Endodermal cell (in vitro differentiated cells): ENCODE results near the gene SEMA5A. TPM values are rescaled to one million over a fixed set of nuclear protein-coding genes. Genes with fewer than 3 reads are reported as not detected.

Experiments used
- DNase-seq: peaks from one replicate; pipeline ENCODE4 v3.0.0-alpha.2; 2017
- H3K27ac ChIP-seq: 2 replicates; pipeline ENCODE4 v1.5.1; 2013; ENCODE audit warnings: mild to moderate bottlenecking, low read depth, low read length, moderate library complexity
- H3K27me3 ChIP-seq: 2 replicates; pipeline ENCODE4 v1.6.1; 2013; ENCODE audit warnings: mild to moderate bottlenecking, low read length, moderate library complexity; ENCODE audit not compliant: insufficient read depth, control insufficient read depth, poor library complexity, severe bottlenecking
- H3K36me3 ChIP-seq: 2 replicates; pipeline ENCODE4 v1.7.0; 2013; ENCODE audit warnings: mild to moderate bottlenecking, low read length, moderate library complexity; ENCODE audit not compliant: control insufficient read depth, insufficient read depth
- H3K4me1 ChIP-seq: one replicate; pipeline ENCODE4 v1.7.0; 2013; ENCODE audit warnings: low read length; ENCODE audit not compliant: control insufficient read depth, insufficient read depth
- H3K4me3 ChIP-seq: 2 replicates; pipeline ENCODE4 v1.5.1; 2013; ENCODE audit warnings: mild to moderate bottlenecking, low read length, moderate library complexity
- H3K9ac ChIP-seq: 2 replicates; pipeline ENCODE4 v1.6.1; 2013; ENCODE audit warnings: mild to moderate bottlenecking, low read length, moderate library complexity; ENCODE audit not compliant: poor library complexity, severe bottlenecking; ENCODE audit errors: extremely low read depth
- H3K9me3 ChIP-seq: 2 replicates; pipeline ENCODE4 v1.6.1; 2013; ENCODE audit warnings: mild to moderate bottlenecking, low read length, moderate library complexity; ENCODE audit not compliant: control insufficient read depth
- H3K27ac Mint-ChIP-seq: 2 replicates; pipeline ENCODE4 v1.8.0; 2020; ENCODE audit warnings: mixed read lengths
- H3K27me3 Mint-ChIP-seq: 2 replicates; pipeline ENCODE4 v1.8.0; 2021; ENCODE audit warnings: mild to moderate bottlenecking, mixed read lengths; ENCODE audit not compliant: insufficient read depth
- H3K36me3 Mint-ChIP-seq: 2 replicates; pipeline ENCODE4 v1.8.0; 2020; ENCODE audit warnings: low read depth, mixed read lengths
- H3K4me1 Mint-ChIP-seq: 2 replicates; pipeline ENCODE4 v1.8.0; 2020; ENCODE audit warnings: mixed read lengths
- H3K4me3 Mint-ChIP-seq: 2 replicates; pipeline ENCODE4 v1.8.0; 2020; ENCODE audit warnings: mild to moderate bottlenecking, moderate library complexity, mixed read lengths
- H3K9me3 Mint-ChIP-seq: 2 replicates; pipeline ENCODE4 v1.8.0; 2020; ENCODE audit warnings: mild to moderate bottlenecking, mixed read lengths
- WGBS, 2 experiments: methylation state at CpG; one replicate each; pipeline versions ENCODE4 v1.1.5 to v1.1.7; 2013; ENCODE audit warnings: missing lambda C conversion rate in 2 of 2, mixed read lengths in 1 of 2; ENCODE audit not compliant: insufficient coverage in 1 of 2, insufficient read length in 1 of 2; 5-methylcytosine and 5-hydroxymethylcytosine counted together
- total RNA-seq, 2 donors: library from RNA; stranded (reverse); fragmentation: NEBNext Ultra II Directional in 1 of 2; extraction: Animal tissue kit (Norgen Biotek cat#: 25700) in 1 of 2; gene quantifications; 2 replicates in 1 of 2; 3 replicates in 1 of 2; pipeline ENCODE4 v1.2.1, GENCODE V29; 2021
- TF ChIP-seq, protein P1 (sequence below): fragments of 200-600 bp; sonication (generic); conservative IDR thresholded peaks from 2 replicates; pipeline ENCODE4 v1.5.0; 2021; ENCODE audit warnings: antibody characterized with exemption, mild to moderate bottlenecking

Gene SEMA5A
- total RNA-seq, 2 donors from 2014 or later: 46.8 to 77.8 TPM

DNA sequence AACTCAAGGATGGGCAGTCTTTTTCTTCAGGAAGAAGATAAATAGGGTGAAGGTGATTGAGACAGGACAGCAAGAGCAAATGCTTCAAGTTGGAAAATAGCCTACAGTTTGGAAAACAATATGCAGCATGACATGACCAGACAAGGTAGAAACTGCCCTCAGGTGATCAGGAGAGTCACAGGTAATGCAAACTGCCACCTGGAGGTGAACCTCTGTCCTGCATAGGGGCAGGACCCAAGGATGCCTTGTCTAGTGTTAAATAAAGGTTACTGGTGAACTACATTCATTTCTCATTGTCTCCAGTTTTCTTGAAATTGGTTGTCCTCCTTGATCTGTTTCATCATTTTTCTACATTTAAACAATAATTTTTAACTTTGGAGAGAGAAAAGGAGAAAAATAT is 232.1 kb downstream of the SEMA5A start:
- peak; percentile 70 for DNase-seq
- H3K27me3 ChIP-seq: no peaks in the 10 kb centered on the region
- H3K9me3 ChIP-seq: no peaks in the 10 kb centered on the region
- H3K27ac ChIP-seq: no peak overlapping the region
- Mint-ChIP-seq H3K4me3 (no peak overlapping the region), H3K27ac (no peak overlapping the region), H3K27me3 (no peaks in the 10 kb centered on the region), H3K36me3 (peaks cover 19% of the 10 kb centered on the region), H3K9me3 (no peaks in the 10 kb centered on the region), H3K4me1 (no peaks in the 10 kb centered on the region)
- no peak overlapping the region for H3K9ac ChIP-seq
- TF ChIP-seq, protein P1, sequence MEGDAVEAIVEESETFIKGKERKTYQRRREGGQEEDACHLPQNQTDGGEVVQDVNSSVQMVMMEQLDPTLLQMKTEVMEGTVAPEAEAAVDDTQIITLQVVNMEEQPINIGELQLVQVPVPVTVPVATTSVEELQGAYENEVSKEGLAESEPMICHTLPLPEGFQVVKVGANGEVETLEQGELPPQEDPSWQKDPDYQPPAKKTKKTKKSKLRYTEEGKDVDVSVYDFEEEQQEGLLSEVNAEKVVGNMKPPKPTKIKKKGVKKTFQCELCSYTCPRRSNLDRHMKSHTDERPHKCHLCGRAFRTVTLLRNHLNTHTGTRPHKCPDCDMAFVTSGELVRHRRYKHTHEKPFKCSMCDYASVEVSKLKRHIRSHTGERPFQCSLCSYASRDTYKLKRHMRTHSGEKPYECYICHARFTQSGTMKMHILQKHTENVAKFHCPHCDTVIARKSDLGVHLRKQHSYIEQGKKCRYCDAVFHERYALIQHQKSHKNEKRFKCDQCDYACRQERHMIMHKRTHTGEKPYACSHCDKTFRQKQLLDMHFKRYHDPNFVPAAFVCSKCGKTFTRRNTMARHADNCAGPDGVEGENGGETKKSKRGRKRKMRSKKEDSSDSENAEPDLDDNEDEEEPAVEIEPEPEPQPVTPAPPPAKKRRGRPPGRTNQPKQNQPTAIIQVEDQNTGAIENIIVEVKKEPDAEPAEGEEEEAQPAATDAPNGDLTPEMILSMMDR: peak; percentile 72
- no peaks in the 10 kb centered on the region for H3K4me1 ChIP-seq
- peaks cover 63% of the 10 kb centered on the region for H3K36me3 ChIP-seq
- no peak overlapping the region for H3K4me3 ChIP-seq

DNA sequence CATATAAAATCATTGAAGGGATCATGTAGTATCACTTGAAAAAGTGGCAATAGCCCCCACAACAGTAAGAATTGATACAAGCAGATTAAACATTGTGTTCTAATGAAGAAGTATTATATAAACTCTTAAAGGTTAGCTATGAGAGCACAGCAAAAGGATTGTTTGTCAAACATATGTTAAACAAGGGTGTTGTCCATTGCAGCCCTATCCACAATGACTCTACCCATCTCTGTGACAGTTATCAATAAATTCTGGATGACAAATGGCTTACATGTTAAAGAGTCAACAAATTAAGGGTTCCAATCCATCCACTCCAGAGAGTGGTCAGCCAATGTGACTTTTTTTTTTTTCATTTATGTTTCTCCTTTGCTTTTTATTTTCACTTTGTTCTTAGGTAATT is 238.7 kb downstream of the SEMA5A start:
- Mint-ChIP-seq H3K9me3 (no peaks in the 10 kb centered on the region), H3K36me3 (peaks cover 5% of the 10 kb centered on the region), H3K27me3 (no peaks in the 10 kb centered on the region), H3K4me1 (no peaks in the 10 kb centered on the region), H3K4me3 (no peak overlapping the region), H3K27ac (no peak overlapping the region)
- TF ChIP-seq, protein P1: no peak
- Histone ChIP-seq H3K27ac (no peak overlapping the region), H3K36me3 (peaks cover 17% of the 10 kb centered on the region), H3K9ac (no peak overlapping the region), H3K4me3 (no peak overlapping the region), H3K9me3 (no peaks in the 10 kb centered on the region), H3K27me3 (no peaks in the 10 kb centered on the region), H3K4me1 (no peaks in the 10 kb centered on the region)
- DNase-seq: no peak

DNA sequence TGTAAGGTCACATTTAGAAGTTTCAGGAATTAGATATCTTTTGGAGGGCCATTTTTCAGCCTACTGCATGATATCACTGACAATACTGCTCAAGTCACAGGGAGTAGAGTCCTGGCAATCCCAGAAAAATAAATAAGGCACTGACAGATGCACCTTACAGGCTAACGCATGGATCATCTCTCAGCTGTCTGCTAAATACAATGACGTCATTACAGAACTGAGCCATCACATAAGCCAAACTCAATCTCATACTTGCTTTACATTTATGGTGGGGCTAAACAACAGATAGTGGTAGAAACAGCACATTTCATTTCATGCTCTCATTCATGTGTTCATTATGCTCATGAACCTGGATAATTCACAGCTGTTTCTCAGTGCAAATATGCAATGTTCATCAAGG is 243.7 kb downstream of the SEMA5A start:
- Histone ChIP-seq H3K36me3 (peaks cover 24% of the 10 kb centered on the region), H3K4me1 (no peaks in the 10 kb centered on the region), H3K9me3 (no peaks in the 10 kb centered on the region), H3K27ac (no peak overlapping the region), H3K9ac (no peak overlapping the region), H3K4me3 (no peak overlapping the region), H3K27me3 (no peaks in the 10 kb centered on the region)
- TF ChIP-seq, protein P1: no peak
- Mint-ChIP-seq H3K9me3 (no peaks in the 10 kb centered on the region), H3K27ac (no peak overlapping the region), H3K36me3 (peaks cover 8% of the 10 kb centered on the region), H3K4me1 (no peaks in the 10 kb centered on the region), H3K4me3 (no peak overlapping the region), H3K27me3 (no peaks in the 10 kb centered on the region)
- WGBS, 2 experiments: 90 to 95% methylated on average over 2 of the region's 2 CpGs
- no peak for DNase-seq
